D721Med (cell line): ENCODE results near the gene PLXNA4.

ENCODE experiments used
- DNase-seq: peaks from one replicate; pipeline ENCODE4 v3.0.0; 2011; ENCODE audit warnings: low spot score; ENCODE audit not compliant: insufficient read length
- FAIRE-seq: peaks from 2 replicates; lab custom pipeline; 2011; peaks lifted over from hg19 to GRCh38; lab: Jason Lieb, UNC
- CTCF ChIP-seq: IDR thresholded peaks from 2 replicates; pipeline ENCODE4 v1.5.1; 2012; ENCODE audit warnings: mild to moderate bottlenecking, control low read depth; ENCODE audit not compliant: insufficient read depth; ENCODE audit errors: missing control alignments

The PLXNA4 gene

GRCh38 chr7:132446666-132447278, 129.5 kb downstream of the PLXNA4 start:
- no peak for TF ChIP-seq CTCF
- no peak for FAIRE-seq
- DNase-seq: no peak

GRCh38 chr7:132446260-132446659, 130.0 kb downstream of the PLXNA4 start:
- FAIRE-seq (no peak), DNase-seq (no peak)
- TF ChIP-seq CTCF: no peak

GRCh38 chr7:132443761-132444520, 132.3 kb downstream of the PLXNA4 start:
- FAIRE-seq: no peak
- TF ChIP-seq CTCF: no peak
- DNase-seq: no peak

- no peak for DNase-seq
- no peak for TF ChIP-seq CTCF
- no peak for FAIRE-seq
Observed at GRCh38 chr7:132441935-132442334, 134.3 kb downstream of the PLXNA4 start.

DNA sequence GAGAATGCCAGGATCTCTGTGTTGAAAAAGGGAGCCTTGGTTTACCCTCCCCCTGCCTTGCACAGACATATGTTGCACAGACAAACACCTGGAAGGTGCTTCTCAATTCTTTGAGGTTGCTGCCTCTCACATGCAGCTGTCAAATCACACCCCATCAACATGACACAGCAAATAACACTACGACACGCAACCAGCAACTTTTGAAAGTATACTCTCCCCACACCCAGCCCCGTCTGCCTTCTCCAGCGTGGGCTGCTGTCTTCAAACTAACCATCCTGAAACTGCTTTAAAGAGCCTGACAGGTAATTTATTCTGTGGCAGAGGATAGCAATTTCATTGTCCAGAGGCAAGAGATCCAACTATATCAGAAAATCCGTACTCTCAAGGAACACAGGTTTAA, 136.1 kb downstream of the PLXNA4 start:
- no peak for TF ChIP-seq CTCF
- DNase-seq (no peak), FAIRE-seq (no peak)

DNA sequence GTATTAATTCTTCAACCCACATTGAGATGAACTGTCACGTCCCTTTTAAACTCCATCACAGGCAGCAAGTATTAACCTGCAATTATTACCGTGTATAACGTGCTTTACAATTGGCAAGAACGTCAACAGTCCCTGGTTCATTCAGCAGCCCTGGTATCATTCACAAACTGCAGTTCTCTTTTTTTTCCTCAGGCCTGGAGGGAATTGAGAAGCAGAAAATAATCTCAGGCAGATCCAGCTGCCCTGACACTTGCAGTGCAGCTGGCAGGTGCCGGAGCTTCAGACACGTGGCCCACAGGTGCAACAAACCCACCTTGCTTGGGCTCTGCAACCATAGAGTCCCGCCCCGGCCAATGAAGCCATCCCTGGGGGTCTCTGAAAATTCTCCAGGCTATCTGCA, 137.3 kb downstream of the PLXNA4 start:
- TF ChIP-seq CTCF: no peak
- no peak for FAIRE-seq

DNA sequence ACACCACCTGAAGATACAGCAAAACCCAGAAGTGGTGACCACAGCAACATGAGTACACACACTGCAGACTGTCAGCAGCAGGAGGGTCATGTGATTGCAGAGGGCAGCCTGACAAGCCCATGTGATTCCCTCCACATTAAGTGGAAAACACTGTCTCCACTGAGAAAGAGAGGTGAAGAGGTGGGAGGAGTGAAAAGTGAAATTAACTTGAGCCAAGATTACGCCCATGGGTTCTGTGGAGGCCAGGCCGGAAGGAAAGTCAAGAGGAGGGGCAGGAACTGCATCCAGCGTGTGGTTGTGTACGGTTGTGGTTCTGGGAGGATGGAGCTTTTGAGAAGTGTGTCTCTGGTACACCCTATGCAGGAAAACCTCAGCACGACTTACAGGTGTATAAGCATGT, 138.5 kb downstream of the PLXNA4 start:
- FAIRE-seq (no peak), DNase-seq (no peak)

More for the DNA sequence above, 137.3 kb downstream of the PLXNA4 start:
- no peak for DNase-seq

More for the DNA sequence above, 138.5 kb downstream of the PLXNA4 start:
- no peak for TF ChIP-seq CTCF
